GM21526 (cell line): ENCODE results near the gene METTL25.

Experiments used
- ATAC-seq: cut with Tn5 transposase; IDR thresholded peaks from one replicate; pipeline ENCODE4 v1.9.1; 2021; ENCODE audit warnings: moderate library complexity; ENCODE audit not compliant: unreplicated experiment, low FRiP score

The METTL25 gene

GRCh38 chr12:82400819-82401218 is 42.5 kb downstream of the METTL25 start:
- no peak for ATAC-seq

- no peak for ATAC-seq
Observed at GRCh38 chr12:82406651-82407050, 48.3 kb downstream of the METTL25 start.

- no peak for ATAC-seq
Observed at GRCh38 chr12:82407481-82407880, 49.2 kb downstream of the METTL25 start.

DNA sequence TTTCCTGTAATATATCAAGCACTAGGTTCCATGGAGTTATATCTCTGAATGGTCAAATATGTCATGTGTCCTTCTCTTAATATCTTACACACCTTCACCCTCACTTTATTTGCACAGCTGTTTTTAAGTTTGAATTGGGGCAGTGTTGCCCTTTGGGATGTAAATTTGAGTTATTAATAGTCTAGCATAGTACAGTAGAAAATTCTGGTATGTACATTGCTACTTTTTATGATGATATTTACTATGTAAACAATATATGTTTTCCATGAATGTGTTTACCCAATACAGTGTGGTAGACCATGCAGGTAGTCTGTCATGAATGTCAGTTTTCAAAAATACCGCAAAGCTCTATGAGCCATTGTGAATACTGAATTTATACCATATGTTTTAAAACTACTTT is 50.5 kb downstream of the METTL25 start:
- ATAC-seq = no peak

- ATAC-seq = no peak
Observed at GRCh38 chr12:82411546-82412230, 53.4 kb downstream of the METTL25 start.

DNA sequence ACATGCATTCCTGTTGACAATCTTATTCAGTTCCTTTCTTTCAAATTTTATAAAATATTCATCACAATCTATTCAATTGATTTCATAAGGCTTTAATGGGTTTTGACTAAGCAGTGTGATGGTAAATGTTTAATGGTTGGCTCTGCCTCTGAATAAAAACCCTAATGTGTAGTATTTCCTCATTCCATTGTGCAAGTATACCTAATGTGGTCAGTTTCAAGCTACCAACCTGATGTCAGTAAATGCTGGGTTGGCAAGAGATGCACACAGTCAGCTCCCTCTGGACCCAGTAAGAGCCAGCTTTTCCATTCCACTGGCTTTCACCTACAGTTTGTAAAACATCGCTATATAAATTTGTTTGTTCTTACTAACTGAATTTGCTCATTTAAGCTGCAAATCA is 53.9 kb downstream of the METTL25 start:
- no peak for ATAC-seq

DNA sequence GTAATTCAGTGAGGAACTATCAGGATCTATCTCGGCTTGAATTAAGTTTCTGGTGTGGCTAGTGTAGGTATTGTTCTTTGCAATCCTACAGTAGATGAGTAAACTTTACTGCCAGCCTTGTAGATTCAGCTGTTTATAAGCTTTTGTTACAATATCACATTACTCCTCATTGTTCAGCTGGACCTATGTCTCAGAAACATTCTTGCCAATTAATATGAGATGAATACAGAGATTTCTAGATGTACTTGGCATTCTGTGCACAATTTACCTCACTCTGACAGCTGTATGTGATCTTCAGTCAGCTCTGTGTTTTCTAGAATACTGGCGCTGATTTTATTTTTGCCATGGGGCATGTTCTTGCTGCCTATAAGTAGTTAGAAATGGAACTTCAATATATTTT is 55.7 kb downstream of the METTL25 start:
- ATAC-seq = no peak

DNA sequence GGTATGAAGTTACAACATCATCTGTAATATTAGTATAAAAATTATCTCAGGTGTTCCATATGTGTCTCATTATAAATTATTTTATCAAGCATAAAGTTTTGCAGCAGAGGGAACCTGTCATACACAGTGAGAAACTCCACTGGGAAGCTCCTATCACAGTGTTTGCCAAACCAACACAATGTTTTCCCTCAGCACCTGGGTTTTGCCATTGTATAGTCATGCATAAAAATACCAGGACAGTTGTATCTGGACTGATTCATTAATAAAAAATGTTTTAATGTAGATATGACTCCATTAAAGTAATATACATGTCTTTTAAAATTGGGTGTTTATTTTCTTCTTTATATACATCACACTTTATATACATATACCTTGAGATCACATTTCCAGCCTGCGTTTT is 56.6 kb downstream of the METTL25 start:
- no peak for ATAC-seq

DNA sequence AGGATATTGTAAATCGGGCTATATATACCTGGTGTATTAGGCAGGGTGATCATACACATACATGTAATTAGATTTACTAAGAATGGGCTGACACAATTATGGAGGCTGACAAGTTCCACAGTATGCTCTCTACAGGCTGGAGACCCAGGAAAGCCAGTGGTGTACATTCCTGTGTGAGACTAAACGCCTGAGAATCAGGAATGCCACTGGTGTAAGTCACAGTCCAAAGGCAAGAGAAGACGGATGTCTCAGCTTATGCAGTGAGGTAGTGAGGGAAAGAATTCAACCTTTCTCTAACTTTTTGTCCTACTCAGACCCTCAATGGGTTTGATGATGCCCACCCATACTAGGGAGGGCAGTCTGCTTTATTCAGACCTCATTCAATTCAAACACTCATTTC is 57.1 kb downstream of the METTL25 start:
- no peak for ATAC-seq

GRCh38 chr12:82425241-82425640 is 66.9 kb downstream of the METTL25 start:
- no peak for ATAC-seq

- ATAC-seq = no peak
Observed at GRCh38 chr12:82426081-82426480, 67.8 kb downstream of the METTL25 start.

GRCh38 chr12:82426586-82426985 is 68.3 kb downstream of the METTL25 start:
- ATAC-seq = no peak

GRCh38 chr12:82430541-82431145 is 72.3 kb downstream of the METTL25 start:
- no peak for ATAC-seq

- no peak for ATAC-seq
Observed at GRCh38 chr12:82434392-82434911, 76.1 kb downstream of the METTL25 start.

DNA sequence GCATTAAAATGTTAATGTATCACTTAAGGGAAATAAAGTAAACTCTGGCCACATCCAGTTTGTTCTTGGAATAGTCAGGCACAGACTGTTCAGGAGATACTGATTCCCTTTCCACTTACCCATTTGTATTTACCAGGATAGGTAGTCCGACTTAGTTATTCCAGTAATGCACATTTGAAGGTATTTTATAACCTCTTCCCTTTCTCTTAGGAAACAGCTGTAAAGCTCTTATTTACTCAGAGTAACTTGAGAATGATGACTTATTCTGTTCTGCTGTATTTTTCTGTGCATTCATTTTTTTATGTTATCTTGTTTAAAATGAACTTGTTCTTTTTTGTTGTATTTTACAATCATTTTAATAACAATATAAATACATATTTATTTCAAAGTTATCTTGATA is 78.0 kb downstream of the METTL25 start:
- no peak for ATAC-seq

- peak; percentile 41 for ATAC-seq
Observed at GRCh38 chr12:82437744-82438143, 79.4 kb downstream of the METTL25 start.

GRCh38 chr12:82438356-82438755 is 80.0 kb downstream of the METTL25 start:
- peak; percentile 48 for ATAC-seq

DNA sequence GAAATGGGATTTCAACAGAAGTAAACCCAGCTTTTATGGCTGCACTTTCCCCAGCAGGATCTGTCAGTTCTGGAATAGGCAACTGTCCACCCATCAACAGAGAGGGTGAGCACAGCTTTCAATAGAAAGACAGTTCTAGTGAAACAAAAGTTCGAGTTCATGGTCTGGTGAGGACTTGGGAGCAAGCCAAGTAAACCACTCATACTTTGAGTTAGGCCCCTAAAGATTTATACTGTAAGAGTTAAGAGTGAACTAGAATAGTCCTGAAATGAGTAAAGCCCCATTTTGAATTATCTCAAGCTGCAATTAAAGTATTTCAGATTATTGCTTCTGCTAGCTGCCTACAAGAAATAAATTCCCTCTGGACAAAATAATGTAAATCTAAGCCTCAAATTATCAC is 82.6 kb downstream of the METTL25 start:
- ATAC-seq = no peak

DNA sequence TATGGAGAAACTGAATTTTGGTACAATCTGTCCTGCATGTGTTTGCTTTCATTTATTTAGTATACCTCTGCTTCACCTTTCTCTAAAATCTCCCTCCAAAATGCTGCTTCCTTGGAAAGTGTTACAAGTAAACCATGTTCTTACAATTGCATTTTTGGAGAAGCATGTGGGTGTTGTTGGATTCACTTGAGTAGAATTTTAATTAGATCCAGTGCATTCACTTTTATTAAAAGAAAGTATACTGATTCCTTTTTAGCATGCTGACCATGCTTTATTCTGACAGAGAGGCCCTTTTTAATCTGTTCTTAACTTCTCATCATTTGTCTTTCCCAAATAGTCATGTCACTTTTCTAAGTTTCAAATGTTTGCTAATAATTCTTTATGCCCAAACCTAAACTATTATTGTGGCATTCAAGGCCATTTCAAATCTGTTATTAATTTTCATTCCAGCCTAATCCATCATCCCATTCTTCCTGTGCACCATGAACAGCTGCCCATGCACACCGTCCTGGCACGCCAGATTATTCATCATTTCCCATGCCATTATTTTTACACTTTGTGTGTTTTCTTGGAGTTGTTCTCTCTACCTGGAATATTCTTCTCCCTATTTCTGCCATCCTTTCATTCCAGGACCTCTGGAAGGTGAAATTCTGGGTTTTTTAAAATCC is 90.7 kb downstream of the METTL25 start:
- no peak for ATAC-seq

DNA sequence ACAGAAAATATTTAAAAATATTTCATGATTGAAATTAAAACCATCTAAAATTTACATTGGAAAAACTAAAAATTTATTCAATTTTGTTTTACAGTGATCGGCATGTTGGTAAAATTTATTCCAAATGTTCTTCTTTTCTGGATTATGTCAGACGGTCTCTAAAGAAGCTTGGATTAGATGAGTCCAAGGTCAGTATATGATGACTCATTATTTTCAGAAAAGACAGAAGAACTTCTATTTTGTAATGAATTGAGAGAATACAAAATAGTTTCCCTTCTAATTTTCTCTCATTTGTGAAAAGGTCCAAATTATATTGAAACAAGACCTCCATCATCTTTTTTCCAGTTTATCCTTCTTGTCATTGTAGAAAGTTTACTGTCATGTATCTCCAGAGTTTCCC is 98.3 kb downstream of the METTL25 start:
- ATAC-seq = no peak

GRCh38 chr12:82458101-82458500 is 99.8 kb downstream of the METTL25 start:
- no peak for ATAC-seq

- no peak for ATAC-seq
Observed at GRCh38 chr12:82461393-82461792, 103.1 kb downstream of the METTL25 start.
